GM12878 (cell line): ENCODE measurements around the gene EXOSC1. TPM values are rescaled to one million over a fixed set of nuclear protein-coding genes. Genes with fewer than 3 reads are reported as not detected.

ENCODE experiments used
- CBX3 ChIP-seq: fragments of 200-600 bp; sonication (generic); IDR thresholded peaks from 2 replicates; pipeline ENCODE4 v1.6.1; 2016; ENCODE audit warnings: low read depth, borderline replicate concordance
- E2F8 ChIP-seq: fragments of 450-650 bp; IDR thresholded peaks from 2 replicates; pipeline ENCODE4 v1.6.1; 2018; ENCODE audit warnings: mild to moderate bottlenecking, low read depth, moderate library complexity; ENCODE audit not compliant: partially characterized antibody
- E4F1 ChIP-seq: fragments of 450-650 bp; IDR thresholded peaks from 2 replicates; pipeline ENCODE4 v1.6.1; 2018; ENCODE audit warnings: borderline replicate concordance, mild to moderate bottlenecking; ENCODE audit not compliant: partially characterized antibody
- EZH2 ChIP-seq: IDR thresholded peaks from 2 replicates; pipeline ENCODE4 v1.6.1; 2012; ENCODE audit warnings: low read depth, mild to moderate bottlenecking, control low read depth, inconsistent platforms, low read length, borderline replicate concordance; ENCODE audit not compliant: control insufficient read depth
- IKZF1 ChIP-seq: fragments of 450-650 bp; conservative IDR thresholded peaks from 2 replicates; pipeline ENCODE4 v1.6.1; 2017; ENCODE audit warnings: antibody characterized with exemption, mild to moderate bottlenecking
- JUNB ChIP-seq: IDR thresholded peaks from 2 replicates; pipeline ENCODE4 v1.6.1; 2016; ENCODE audit warnings: antibody characterized with exemption, mild to moderate bottlenecking
- KLF5 ChIP-seq: fragments of 450-650 bp; IDR thresholded peaks from 2 replicates; pipeline ENCODE4 v1.6.1; 2014; ENCODE audit warnings: mild to moderate bottlenecking; ENCODE audit not compliant: partially characterized antibody
- MEF2B ChIP-seq: fragments of 450-650 bp; IDR thresholded peaks from 2 replicates; pipeline ENCODE4 v1.6.1; 2018; ENCODE audit warnings: mild to moderate bottlenecking, moderate library complexity; ENCODE audit not compliant: partially characterized antibody, poor library complexity, severe bottlenecking
- NR2F1 ChIP-seq: fragments of 450-650 bp; conservative IDR thresholded peaks from 2 replicates; pipeline ENCODE4 v1.6.1; 2017; ENCODE audit warnings: mild to moderate bottlenecking
- NRF1 ChIP-seq: conservative IDR thresholded peaks from 2 replicates; pipeline ENCODE4 v1.6.1; 2011; ENCODE audit warnings: mild to moderate bottlenecking, low read depth, low read length, improper control_type of control experiment
- POLR2A ChIP-seq: IDR thresholded peaks from 2 replicates; pipeline ENCODE4 v1.6.1; 2011; ENCODE audit warnings: low read depth, mild to moderate bottlenecking, low read length
- TBL1XR1 ChIP-seq: IDR thresholded peaks from 2 replicates; pipeline ENCODE4 v1.6.1; 2012; ENCODE audit warnings: low read depth, low read length, improper control_type of control experiment
- TCF12 ChIP-seq: IDR thresholded peaks from 2 replicates; pipeline ENCODE4 v1.6.1; 2011; ENCODE audit warnings: low read depth, mild to moderate bottlenecking, low read length
- YBX1 ChIP-seq: fragments of 450-650 bp; IDR thresholded peaks from 2 replicates; pipeline ENCODE4 v1.6.1; 2016; ENCODE audit warnings: antibody characterized with exemption
- ZBED1 ChIP-seq: IDR thresholded peaks from 2 replicates; pipeline ENCODE4 v1.6.1; 2016; ENCODE audit warnings: borderline replicate concordance
- ZNF274 ChIP-seq: IDR thresholded peaks from one replicate; pipeline ENCODE4 v1.8.0; 2011; ENCODE audit not compliant: insufficient read length, insufficient read depth
- ZNF384 ChIP-seq: IDR thresholded peaks from 2 replicates; pipeline ENCODE4 v1.6.1; 2012; ENCODE audit warnings: low read depth, mild to moderate bottlenecking, low read length, improper control_type of control experiment, borderline replicate concordance
- polyA plus RNA-seq, 11 experiments: library from polyadenylated mRNA; depleted of rRNA in 4 of 11; unstranded in 6 of 11; stranded (reverse) in 5 of 11; fragments of >200 nt; fragmentation: Nextera tagmentation in 4 of 11; fragmentation: Illumina TruSeq in 1 of 11; extraction: Ambion mirVana in 4 of 11; extraction: Trizol in 1 of 11; gene quantifications; 1 replicate in 1 of 11; 2 replicates in 10 of 11; pipeline versions ENCODE4 v1.2.1 to v1.2.3, GENCODE V29; 2011 to 2016; ENCODE audit warnings: inconsistent platforms in 2 of 11, missing spikeins in 2 of 11, low read depth in 1 of 11
- total RNA-seq, 4 experiments: library from RNA; depleted of rRNA in 3 of 4; stranded (reverse); fragments of >200 nt in 3 of 4; fragmentation: Illumina TruSeq in 1 of 4; extraction: Trizol in 1 of 4; gene quantifications; 2 replicates each; pipeline versions ENCODE4 v1.2.1 to v1.2.3, GENCODE V29; 2013 to 2021
- TF ChIP-seq, protein P1 (sequence below): IDR thresholded peaks from 2 replicates; pipeline ENCODE4 v1.6.1; 2011; ENCODE audit warnings: low read depth, mild to moderate bottlenecking, low read length, moderate library complexity, borderline replicate concordance; ENCODE audit errors: extremely low read depth
- TF ChIP-seq, protein P2 (sequence below): IDR thresholded peaks from 2 replicates; pipeline ENCODE4 v1.6.1; 2011; ENCODE audit warnings: low read depth, low read length, improper control_type of control experiment, borderline replicate concordance
- TF ChIP-seq, protein P3 (sequence below): IDR thresholded peaks from 2 replicates; pipeline ENCODE4 v1.6.1; 2012; ENCODE audit warnings: low read length, inconsistent platforms

Gene EXOSC1
- total and polyA plus RNA-seq, 10 of the 15 experiments (the other 5 are each of a cell fraction or from before 2014, with no cell fraction given): 43.4 to 121 (median 75.1) TPM

DNA sequence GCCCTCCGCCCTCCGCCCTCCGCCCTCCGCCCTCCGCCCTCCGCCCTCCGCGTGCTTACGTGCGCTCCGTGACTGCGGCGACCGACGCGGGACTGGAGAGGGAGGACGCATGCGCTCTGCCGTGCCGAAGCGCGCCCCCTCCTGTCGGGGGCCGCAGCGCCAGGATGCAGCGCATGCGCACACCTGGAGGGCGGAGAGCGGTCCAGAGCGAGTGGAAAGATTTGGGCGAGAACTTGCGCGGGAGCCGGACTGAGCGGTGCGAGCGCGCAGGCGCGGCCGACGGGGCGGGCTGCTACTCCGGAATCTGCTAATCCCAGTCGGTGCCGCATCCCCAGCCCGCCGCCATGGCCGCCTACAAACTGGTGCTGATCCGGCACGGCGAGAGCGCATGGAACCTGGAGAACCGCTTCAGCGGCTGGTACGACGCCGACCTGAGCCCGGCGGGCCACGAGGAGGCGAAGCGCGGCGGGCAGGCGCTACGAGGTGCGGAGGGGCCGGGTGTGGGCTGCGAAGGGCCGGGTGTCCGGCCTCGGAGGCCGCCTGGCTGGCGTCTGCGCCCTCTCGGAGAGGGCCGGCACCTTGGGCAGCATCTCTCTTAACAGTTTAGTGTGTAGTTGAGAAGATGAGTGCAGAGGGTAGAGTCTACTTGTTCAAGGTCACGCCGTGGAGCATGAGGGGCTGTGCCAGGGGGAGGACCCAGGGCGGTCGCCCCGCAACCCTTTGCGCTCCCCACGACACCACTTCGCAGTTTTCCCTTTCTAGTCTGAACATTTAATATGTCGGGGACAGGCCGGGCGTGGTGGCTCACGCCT, 19.6 kb downstream of the EXOSC1 start, which contains the start of gene PGAM1 (continued):
- TF ChIP-seq E2F8 (no peak), ZNF274 (no peak), TBL1XR1 (peak; percentile 33; the same call in 1 of the 2 replicates), POLR2A (peak; percentile 81), YBX1 (no peak), JUNB (no peak), ZBED1 (no peak), KLF5 (peak; percentile 72), TCF12 (no peak), ZNF384 (no peak), EZH2 (no peak), NRF1 (peak; percentile 87), E4F1 (no peak), IKZF1 (peak; percentile 99), MEF2B (no peak), NR2F1 (peak; percentile 30; the same call in 1 of the 2 replicates), CBX3 (no peak)
- TF ChIP-seq, protein P1, sequence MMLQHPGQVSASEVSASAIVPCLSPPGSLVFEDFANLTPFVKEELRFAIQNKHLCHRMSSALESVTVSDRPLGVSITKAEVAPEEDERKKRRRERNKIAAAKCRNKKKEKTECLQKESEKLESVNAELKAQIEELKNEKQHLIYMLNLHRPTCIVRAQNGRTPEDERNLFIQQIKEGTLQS: no peak
- TF ChIP-seq, protein P2, sequence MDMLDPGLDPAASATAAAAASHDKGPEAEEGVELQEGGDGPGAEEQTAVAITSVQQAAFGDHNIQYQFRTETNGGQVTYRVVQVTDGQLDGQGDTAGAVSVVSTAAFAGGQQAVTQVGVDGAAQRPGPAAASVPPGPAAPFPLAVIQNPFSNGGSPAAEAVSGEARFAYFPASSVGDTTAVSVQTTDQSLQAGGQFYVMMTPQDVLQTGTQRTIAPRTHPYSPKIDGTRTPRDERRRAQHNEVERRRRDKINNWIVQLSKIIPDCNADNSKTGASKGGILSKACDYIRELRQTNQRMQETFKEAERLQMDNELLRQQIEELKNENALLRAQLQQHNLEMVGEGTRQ: no peak
- TF ChIP-seq, protein P3, sequence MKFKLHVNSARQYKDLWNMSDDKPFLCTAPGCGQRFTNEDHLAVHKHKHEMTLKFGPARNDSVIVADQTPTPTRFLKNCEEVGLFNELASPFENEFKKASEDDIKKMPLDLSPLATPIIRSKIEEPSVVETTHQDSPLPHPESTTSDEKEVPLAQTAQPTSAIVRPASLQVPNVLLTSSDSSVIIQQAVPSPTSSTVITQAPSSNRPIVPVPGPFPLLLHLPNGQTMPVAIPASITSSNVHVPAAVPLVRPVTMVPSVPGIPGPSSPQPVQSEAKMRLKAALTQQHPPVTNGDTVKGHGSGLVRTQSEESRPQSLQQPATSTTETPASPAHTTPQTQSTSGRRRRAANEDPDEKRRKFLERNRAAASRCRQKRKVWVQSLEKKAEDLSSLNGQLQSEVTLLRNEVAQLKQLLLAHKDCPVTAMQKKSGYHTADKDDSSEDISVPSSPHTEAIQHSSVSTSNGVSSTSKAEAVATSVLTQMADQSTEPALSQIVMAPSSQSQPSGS: no peak
